ENCODE results near the gene SMARCAL1. TPM values are rescaled to one million over a fixed set of nuclear protein-coding genes. Genes with fewer than 3 reads are reported as not detected.

Gene SMARCAL1
- total RNA-seq = 9.6 and 17.6 TPM in 2 replicates

DNA sequence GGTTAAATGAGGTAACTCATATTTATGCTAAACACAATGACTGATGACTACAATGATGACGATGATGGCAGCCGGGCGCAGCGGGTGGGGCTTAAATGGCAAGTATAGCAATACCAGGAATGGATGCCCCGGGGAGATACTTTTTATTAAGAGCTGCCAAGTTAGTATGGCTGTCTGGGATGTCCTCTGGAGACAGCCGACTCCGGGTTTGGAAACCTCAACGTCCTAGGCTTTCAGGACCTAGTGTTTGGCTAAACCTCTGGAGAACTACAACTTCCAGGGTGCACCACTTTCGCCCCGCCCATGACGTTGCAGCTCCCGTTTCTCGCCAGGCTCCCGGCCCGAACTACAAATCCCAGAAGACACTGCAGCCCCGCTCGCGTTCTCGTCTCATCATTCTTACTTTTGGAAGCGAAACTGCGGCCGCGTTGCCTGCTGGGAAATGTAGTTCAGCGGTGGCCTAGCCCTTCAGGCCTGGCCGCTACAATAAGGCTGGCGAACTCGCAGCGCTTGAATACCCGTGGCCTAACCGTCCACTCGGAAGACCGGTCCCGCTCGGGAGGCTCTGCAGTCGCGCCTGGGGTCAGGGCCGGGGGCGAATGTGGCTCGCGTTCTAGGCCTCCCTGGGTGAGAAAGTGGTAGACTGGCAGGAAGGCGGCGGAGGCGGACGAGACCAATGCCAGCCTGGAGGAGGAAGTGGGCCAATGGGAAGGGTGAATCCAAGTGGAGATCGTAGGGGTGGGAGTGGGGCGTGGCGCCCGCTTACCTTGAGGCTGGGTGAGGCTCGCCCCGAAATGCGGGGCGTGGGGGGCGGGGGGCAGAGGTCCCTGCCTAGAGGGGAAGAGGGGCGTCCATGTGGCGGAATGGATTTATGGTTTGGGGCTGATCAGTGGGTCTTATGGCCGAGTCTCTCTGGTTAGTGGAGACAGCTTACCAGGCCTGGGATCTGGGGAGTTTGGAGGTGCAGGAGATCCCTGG is at the start of gene SMARCAL1:
Gene SMARCAL1 (plus strand): TSS at position 463 of the 978 bp plus-strand sequence. CDS start 2,221 bp downstream, outside the sequence.

GRCh38 chr2:216371721-216372702 is 40.3 kb upstream of the SMARCAL1 start, which contains the start of gene MARCHF4:
Gene MARCHF4, minus strand, starts transcription at chr2:216372483. Its CDS starts 2,223 bp downstream, at chr2:216370260.

DNA sequence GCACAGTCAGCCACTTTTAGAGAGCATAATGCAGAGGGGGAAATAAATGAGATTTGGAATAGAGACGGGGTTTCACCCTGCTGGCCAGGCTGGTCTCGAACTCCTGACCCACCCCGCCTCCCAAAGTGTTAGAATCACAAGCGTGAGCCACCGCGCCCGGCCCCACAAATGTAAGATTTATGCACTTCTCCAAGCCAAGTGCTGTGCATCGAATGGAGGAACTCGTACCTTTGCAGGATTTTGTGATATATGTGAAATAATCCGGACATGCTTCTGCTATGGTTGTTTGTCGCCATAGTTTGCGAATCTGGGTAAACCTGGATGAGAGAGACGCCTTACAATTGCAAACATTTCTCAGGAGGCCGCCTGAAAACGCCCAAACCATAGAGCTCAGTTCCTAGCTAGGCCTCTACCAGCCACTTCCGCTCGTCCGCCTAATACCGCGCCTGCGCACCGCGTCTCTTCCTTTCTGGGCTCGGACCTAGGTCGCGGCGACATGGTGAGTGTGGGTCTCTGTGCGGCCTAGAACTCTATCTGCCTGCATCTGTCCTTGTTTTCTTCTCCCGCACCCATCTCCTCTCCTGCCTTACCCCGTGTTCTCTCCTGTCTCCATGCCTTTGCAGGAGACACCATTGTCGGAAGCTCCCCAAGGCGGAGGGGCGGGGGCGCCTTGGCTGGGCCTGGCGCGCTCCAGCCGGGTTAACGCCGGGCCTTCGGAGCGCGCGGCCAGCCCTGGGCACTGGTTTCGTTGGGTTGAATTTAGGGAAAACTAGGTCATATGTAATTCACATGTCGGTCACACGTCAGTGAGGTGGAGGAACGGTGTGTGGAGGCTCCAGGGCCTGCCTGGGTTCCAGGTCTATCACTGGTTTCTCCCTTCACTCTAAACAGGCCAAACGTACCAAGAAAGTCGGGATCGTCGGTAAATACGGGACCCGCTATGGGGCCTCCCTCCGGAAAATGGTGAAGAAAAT is 86.4 kb downstream of the SMARCAL1 start, which contains the start of gene RPL37A:
Gene RPL37A (plus strand): TSS at position 466 of the 974 bp plus-strand sequence. CDS start 31 bp downstream, at position 497.

Other genes starting within 250 kb of the SMARCAL1 start
- gene MARCHF4, start 40.0 kb upstream of the SMARCAL1 start, total RNA-seq = under 0.01 and 1.6 TPM in 2 replicates
- 1,187 and 1,531 TPM in 2 replicates for gene RPL37A, start 86.4 kb downstream of the SMARCAL1 start, total RNA-seq
- gene IGFBP2, start 220.9 kb downstream of the SMARCAL1 start, total RNA-seq = 4.0 and 6.6 TPM in 2 replicates

All from subcutaneous preadipocyte (primary cell).